ENCODE data around the gene CELA3B.
"Not testable (repeated sequence)": the region's sequence is repeated elsewhere in the genome, so short reads cannot be mapped to it uniquely, and the experiment has no call there.

The CELA3B gene, protein sequence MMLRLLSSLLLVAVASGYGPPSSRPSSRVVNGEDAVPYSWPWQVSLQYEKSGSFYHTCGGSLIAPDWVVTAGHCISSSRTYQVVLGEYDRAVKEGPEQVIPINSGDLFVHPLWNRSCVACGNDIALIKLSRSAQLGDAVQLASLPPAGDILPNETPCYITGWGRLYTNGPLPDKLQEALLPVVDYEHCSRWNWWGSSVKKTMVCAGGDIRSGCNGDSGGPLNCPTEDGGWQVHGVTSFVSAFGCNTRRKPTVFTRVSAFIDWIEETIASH

DNA sequence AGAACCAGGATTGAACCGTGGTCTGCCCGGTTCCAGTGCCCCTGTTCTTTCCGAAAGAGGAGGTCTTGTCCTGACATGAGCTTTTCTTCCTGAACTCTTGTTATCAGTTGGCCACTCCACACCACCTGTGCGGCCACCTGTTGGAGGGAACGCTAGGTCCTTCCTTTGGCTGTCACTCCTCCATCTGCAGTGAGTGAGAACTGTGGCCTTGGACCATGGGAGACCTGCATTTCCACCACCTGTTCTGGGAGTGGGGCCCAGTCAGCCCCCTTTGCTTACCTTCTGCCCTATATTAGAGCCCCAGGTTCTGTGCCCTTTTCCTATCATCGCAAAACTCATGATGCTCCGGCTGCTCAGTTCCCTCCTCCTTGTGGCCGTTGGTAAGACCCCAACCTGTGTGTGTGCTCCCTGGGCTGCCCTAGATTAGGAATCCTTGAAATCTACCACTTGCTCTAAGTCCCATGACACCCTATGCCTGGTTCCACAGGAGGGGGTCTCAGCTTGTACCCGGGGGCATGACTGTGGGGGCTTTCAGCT is at the start of gene CELA3B:
TSS of gene CELA3B (plus strand) at position 320 of the 537 bp plus-strand sequence. CDS start at position 338, 18 bp downstream.
- not testable (repeated sequence) for H3K4me1 ChIP-seq (ENCODE audit: control insufficient read depth, low read depth, low read length); H3K9me3 ChIP-seq (ENCODE audit: control insufficient read depth, low read depth, low read length); H3K36me3 ChIP-seq (ENCODE audit: control insufficient read depth, low read depth, low read length); H3K27me3 ChIP-seq (ENCODE audit: control insufficient read depth, insufficient read depth, low read length); H3K27ac ChIP-seq (ENCODE audit: low read length); H3K4me3 ChIP-seq (ENCODE audit: low read length); H3K9ac ChIP-seq (ENCODE audit: low read length)

DNA sequence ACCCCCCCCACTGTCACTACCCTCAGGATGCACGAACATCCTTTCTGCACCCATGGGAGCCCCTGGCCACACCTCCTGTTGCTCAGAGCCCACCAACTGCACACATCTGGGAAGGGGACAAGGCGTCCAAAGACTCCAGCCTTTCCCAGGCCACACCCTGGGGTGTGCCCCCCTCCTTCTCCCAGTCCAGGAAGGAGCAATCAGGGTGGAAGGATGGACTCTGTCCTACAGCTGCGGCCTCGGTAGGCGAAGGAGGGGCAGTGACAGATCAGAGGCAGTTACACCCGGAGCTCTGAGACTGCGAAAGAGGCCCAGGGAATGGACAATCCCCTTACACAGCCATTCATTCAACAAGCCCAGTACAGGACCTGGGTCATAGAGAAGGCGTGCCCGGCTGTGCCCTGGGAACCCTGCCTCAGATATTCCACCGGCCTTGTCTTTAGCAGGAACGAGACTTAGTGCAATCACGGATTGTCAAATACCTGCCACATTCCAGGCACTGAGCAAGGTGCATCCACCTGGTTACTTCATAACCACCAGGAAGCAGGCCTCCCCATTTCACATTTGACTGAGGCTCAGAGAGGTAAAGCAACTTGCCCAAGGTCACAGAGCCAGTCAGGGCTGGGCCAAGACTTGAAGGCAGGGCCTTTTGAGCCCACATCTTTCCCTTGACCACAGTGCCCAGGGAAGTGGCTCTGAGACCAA is 49.1 kb upstream of the CELA3B start:
- Histone ChIP-seq H3K9me3 (ENCODE audit: control insufficient read depth, low read depth, low read length) (no peaks in the 10 kb centered on the region), H3K27ac (ENCODE audit: low read length) (no peak overlapping the region), H3K36me3 (ENCODE audit: control insufficient read depth, low read depth, low read length) (no peaks in the 10 kb centered on the region), H3K4me3 (ENCODE audit: low read length) (no peak overlapping the region), H3K4me1 (ENCODE audit: control insufficient read depth, low read depth, low read length) (peaks cover 10% of the 10 kb centered on the region), H3K9ac (ENCODE audit: low read length) (no peak overlapping the region), H3K27me3 (ENCODE audit: control insufficient read depth, insufficient read depth, low read length) (no peaks in the 10 kb centered on the region)

DNA sequence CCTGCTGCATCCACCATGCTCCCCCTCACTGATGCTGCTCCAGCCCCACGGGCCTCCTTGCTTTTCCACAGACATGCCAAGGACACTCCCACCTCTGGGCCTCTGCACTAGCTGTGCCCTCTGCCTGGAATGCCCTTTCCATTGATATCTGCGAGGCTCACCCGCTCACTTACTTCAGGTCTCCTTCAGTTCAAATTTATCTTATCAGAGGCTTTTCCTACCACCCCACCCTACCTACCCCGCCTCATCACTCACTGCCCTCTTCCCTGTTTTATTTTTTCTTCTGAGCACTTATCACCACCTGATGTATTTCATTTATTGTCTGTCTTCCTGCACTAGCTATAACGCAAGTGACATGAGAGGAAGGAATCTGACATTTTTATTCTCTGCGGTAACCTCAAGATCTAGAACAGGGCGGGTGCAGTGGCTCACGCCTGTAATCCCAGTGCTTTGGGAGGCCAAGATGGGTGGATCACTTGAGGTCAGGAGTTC is 46.7 kb upstream of the CELA3B start:
- peaks cover 23% of the 10 kb centered on the region for H3K4me1 ChIP-seq (ENCODE audit: control insufficient read depth, low read depth, low read length)
- no peak overlapping the region for H3K4me3 ChIP-seq (ENCODE audit: low read length)
- H3K9me3 ChIP-seq (ENCODE audit: control insufficient read depth, low read depth, low read length): no peaks in the 10 kb centered on the region
- H3K36me3 ChIP-seq (ENCODE audit: control insufficient read depth, low read depth, low read length): no peaks in the 10 kb centered on the region
- H3K27me3 ChIP-seq (ENCODE audit: control insufficient read depth, insufficient read depth, low read length): no peaks in the 10 kb centered on the region
- no peak overlapping the region for H3K27ac ChIP-seq (ENCODE audit: low read length)
- H3K9ac ChIP-seq (ENCODE audit: low read length): no peak overlapping the region

DNA sequence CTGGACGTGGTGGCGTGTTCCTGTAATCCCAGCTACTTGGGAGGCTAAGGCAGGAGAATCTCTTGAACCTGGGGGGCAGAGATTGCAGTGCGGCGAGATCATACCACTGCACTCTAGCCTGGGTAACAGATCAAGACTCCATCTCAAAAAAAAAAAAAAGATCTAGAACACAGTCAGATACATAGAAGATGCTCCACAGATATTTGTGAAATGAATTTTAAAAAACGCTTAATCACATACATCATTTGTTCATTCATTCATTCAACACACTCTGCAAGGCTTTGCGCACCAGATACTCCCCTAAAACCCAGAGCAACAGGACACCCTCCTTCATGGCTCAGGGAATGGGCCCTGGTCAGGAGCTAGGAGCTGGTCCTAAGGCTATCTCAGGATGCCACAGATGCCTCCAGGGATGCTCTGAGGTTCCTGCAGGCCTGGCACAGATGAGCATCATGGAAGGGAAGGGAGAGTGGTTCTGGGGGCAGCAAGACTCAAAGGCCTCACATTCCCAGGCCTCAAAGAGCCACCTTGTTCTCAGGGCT is 46.1 kb upstream of the CELA3B start:
- H3K4me1 ChIP-seq (ENCODE audit: control insufficient read depth, low read depth, low read length): peaks cover 23% of the 10 kb centered on the region
- no peaks in the 10 kb centered on the region for H3K9me3 ChIP-seq (ENCODE audit: control insufficient read depth, low read depth, low read length)
- no peaks in the 10 kb centered on the region for H3K36me3 ChIP-seq (ENCODE audit: control insufficient read depth, low read depth, low read length)
- H3K27ac ChIP-seq (ENCODE audit: low read length): no peak overlapping the region
- no peaks in the 10 kb centered on the region for H3K27me3 ChIP-seq (ENCODE audit: control insufficient read depth, insufficient read depth, low read length)
- H3K4me3 ChIP-seq (ENCODE audit: low read length): no peak overlapping the region
- H3K9ac ChIP-seq (ENCODE audit: low read length): no peak overlapping the region

DNA sequence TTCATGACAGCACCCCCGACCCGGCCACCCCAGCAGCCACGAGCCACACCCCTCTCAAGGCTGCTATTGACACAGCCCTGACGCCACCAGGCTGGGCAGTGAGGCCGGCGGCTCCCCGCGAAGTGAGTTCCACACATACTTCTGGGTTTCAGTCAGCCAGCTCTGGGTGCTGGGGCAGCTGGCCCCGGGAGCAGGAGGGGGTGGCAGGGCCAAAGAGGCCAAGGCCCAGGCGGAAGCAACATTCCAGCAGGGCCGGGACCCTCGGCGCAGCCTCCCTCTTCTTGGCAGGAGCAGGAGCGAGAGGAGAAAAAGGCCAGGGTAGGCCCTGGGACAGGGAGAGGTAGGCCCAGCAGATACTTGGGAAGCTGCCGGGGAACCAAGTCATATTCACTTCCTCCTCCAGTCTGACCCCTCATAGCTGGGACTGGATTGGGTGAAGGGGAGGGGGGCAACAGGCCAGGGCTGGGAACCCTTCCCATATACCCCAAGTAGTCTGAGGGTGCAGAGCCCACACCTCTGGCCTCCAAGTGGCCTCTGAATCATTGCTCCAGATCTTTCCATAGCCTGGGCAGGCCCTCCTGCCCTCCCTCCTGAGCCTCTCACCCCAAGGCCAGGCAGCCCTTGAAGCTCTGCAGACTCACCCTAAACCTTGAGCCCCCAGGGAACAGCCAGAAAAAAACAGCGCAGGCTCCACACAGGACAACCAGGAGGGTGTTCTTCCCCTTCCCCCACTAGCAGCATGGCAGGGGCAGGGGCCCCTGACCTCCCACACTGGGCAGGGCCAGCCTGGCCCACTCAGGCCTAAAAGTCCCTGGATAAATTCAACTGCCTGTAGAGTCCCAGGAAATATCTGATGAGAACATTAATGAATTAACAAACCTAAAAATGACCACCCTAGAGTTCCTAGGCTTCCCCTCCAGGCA is 45.4 kb upstream of the CELA3B start:
- Histone ChIP-seq H3K9me3 (ENCODE audit: control insufficient read depth, low read depth, low read length) (no peaks in the 10 kb centered on the region), H3K9ac (ENCODE audit: low read length) (no peak overlapping the region), H3K4me3 (ENCODE audit: low read length) (no peak overlapping the region)

DNA sequence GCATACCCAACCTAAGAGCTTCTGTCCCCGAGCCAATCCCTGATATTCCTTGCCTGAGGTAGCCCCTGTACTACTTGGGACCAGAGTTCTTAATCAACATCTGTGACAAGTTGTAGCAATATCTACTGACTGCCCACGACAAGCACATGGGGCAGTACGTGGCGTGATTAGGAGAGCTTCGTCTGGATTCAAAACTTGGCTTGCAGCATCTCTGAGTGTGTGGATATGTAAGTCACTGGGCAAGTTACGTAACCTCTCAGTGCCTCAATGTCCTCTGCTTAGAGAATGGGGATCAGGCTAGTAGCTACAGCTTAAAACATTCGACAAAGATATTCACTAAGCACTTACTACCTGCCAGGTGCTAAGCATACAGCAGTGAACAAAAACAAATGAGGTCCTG is 44.7 kb upstream of the CELA3B start:
- Histone ChIP-seq H3K4me3 (ENCODE audit: low read length) (no peak overlapping the region), H3K27ac (ENCODE audit: low read length) (no peak overlapping the region), H3K9me3 (ENCODE audit: control insufficient read depth, low read depth, low read length) (no peaks in the 10 kb centered on the region), H3K36me3 (ENCODE audit: control insufficient read depth, low read depth, low read length) (no peaks in the 10 kb centered on the region), H3K4me1 (ENCODE audit: control insufficient read depth, low read depth, low read length) (peaks cover 30% of the 10 kb centered on the region), H3K9ac (ENCODE audit: low read length) (no peak overlapping the region), H3K27me3 (ENCODE audit: control insufficient read depth, insufficient read depth, low read length) (no peaks in the 10 kb centered on the region)

More for the DNA sequence above, 45.4 kb upstream of the CELA3B start:
- no peaks in the 10 kb centered on the region for H3K27me3 ChIP-seq (ENCODE audit: control insufficient read depth, insufficient read depth, low read length)
- H3K4me1 ChIP-seq (ENCODE audit: control insufficient read depth, low read depth, low read length): peaks cover 29% of the 10 kb centered on the region
- H3K36me3 ChIP-seq (ENCODE audit: control insufficient read depth, low read depth, low read length): no peaks in the 10 kb centered on the region
- no peak overlapping the region for H3K27ac ChIP-seq (ENCODE audit: low read length)

DNA sequence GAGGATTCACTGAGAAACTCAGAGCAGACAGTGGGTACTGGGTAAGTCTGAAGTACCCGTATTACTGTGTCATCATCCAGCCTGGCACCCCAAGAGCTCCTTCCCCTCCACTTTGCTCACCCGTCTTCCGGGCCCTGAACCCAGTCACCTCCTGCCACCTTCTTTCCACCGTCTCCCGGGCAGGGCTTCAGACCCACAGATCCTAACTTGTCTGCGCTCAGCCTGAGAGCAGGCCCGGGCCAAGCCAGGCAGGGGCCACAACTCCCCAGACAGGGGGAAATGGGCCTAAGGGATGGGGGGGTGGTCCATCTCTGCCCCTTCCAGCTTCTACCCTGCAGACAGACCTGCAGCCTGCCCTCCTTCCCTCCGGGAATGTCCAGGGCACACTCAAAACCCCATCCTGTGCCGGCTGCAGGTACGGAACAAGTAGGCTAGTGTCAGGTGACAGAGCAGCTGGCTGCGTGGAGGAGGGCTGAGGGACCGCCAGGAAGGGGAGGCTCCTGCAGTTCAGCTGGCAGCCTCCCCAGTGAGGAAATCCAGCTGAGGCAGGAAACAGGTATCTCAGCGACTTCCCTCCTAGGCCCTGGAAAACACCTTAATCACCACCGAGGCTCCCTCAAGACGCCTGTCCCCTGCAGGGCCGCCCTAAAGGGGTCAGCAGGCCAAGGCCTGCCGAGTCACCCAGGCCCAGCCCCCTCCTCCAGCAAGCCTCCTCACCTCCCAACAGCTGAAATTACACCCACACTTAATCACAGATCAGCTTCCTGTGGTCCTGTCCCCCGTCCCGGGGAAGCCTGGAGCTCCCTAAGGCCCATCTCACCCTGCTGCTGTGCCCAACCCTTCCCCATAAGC is 43.2 kb upstream of the CELA3B start:
- no peaks in the 10 kb centered on the region for H3K27me3 ChIP-seq (ENCODE audit: control insufficient read depth, insufficient read depth, low read length)
- no peak overlapping the region for H3K4me3 ChIP-seq (ENCODE audit: low read length)
- no peak overlapping the region for H3K27ac ChIP-seq (ENCODE audit: low read length)
- H3K9me3 ChIP-seq (ENCODE audit: control insufficient read depth, low read depth, low read length): no peaks in the 10 kb centered on the region
- no peaks in the 10 kb centered on the region for H3K36me3 ChIP-seq (ENCODE audit: control insufficient read depth, low read depth, low read length)
- H3K9ac ChIP-seq (ENCODE audit: low read length): no peak overlapping the region
- H3K4me1 ChIP-seq (ENCODE audit: control insufficient read depth, low read depth, low read length): peaks cover 34% of the 10 kb centered on the region

DNA sequence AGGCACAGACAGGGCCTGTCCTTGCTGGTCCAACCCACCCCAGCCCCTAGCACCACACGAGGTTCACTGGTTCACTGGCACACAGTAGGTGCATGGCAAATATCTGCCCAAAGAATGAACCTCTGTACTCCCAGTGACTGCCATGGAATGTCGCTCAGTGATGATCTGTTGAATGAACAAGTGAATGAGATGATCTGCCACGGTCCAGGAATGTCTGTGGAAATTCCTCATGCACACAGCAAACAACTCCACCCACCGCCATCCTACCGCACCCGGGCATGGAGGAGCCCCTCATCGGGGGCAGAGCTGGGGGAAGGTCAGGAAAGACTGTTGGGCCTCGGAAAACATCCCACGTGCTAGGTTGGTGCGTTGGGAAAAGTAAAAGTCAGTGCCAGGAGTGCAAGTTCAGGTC is 41.4 kb upstream of the CELA3B start:
- peaks cover 34% of the 10 kb centered on the region for H3K4me1 ChIP-seq (ENCODE audit: control insufficient read depth, low read depth, low read length)
- no peaks in the 10 kb centered on the region for H3K9me3 ChIP-seq (ENCODE audit: control insufficient read depth, low read depth, low read length)
- no peak overlapping the region for H3K9ac ChIP-seq (ENCODE audit: low read length)
- no peaks in the 10 kb centered on the region for H3K36me3 ChIP-seq (ENCODE audit: control insufficient read depth, low read depth, low read length)
- no peak overlapping the region for H3K27ac ChIP-seq (ENCODE audit: low read length)
- no peak overlapping the region for H3K4me3 ChIP-seq (ENCODE audit: low read length)
- no peaks in the 10 kb centered on the region for H3K27me3 ChIP-seq (ENCODE audit: control insufficient read depth, insufficient read depth, low read length)

DNA sequence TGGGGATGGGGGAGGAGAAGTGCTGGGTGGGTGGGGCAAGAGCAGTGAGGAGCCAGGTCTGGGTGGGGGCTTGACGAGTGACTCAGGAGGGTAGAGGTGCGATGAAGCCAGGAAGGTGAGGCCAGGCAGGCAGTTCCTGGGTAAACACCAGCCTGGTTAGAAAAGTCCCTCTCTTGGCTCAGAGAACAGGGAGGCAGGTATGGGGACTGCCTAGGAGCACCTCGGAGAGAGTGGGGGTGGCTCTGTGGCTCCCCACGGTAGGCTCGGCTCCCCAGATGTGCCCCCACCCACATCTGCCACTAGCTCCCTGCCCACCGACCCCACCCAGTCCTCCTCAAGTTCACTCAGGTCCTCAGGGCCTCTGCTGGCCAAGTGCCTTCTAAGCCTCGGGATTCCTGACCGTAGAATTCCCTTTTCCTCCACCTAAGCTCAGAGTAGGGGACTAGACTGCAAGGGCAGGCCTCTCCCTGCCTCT is 40.9 kb upstream of the CELA3B start:
- no peak overlapping the region for H3K27ac ChIP-seq (ENCODE audit: low read length)

DNA sequence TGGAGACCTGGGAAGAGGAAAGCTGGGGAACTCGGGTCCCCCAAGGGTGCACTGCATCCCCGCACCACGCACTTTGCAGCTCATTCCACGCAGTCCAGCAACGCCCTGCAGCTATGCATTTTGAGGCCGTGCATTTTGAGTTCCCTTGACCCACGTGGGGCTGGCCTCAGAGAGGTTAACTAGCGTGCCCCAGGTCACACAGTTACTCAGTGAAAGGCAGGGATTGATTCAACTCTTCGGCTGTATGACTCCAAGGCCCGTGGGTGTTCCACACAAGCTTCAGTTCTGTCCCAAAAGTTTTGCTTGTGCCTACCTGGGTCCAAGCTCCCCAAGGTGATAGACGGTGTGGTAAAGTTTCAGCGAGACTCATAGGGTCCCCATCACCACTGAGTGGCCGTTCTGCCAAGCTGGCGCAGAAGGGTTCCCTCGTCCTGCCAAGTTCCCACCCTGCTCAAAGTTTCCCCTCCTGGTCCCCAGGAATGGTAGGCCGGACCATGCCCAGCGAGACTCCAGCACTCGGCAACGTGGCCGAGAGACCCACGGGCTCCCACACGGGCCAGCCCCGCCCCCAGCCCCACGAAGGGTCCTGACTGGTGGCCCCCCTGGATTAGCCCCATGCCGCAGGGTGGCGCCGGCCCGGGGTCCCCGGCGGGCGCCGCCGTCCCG is 40.3 kb upstream of the CELA3B start:
- no peaks in the 10 kb centered on the region for H3K9me3 ChIP-seq (ENCODE audit: control insufficient read depth, low read depth, low read length)
- H3K27ac ChIP-seq (ENCODE audit: low read length): no peak overlapping the region
- peaks cover 34% of the 10 kb centered on the region for H3K4me1 ChIP-seq (ENCODE audit: control insufficient read depth, low read depth, low read length)
- peak overlapping the region; percentile 45 for H3K9ac ChIP-seq (ENCODE audit: low read length)
- no peaks in the 10 kb centered on the region for H3K27me3 ChIP-seq (ENCODE audit: control insufficient read depth, insufficient read depth, low read length)
- H3K36me3 ChIP-seq (ENCODE audit: control insufficient read depth, low read depth, low read length): no peaks in the 10 kb centered on the region
- peak overlapping the region; percentile 71 for H3K4me3 ChIP-seq (ENCODE audit: low read length)

More for the DNA sequence above, 40.9 kb upstream of the CELA3B start:
- Histone ChIP-seq H3K4me3 (ENCODE audit: low read length) (peak overlapping the region; percentile 71), H3K9me3 (ENCODE audit: control insufficient read depth, low read depth, low read length) (no peaks in the 10 kb centered on the region), H3K36me3 (ENCODE audit: control insufficient read depth, low read depth, low read length) (no peaks in the 10 kb centered on the region), H3K27me3 (ENCODE audit: control insufficient read depth, insufficient read depth, low read length) (no peaks in the 10 kb centered on the region), H3K4me1 (ENCODE audit: control insufficient read depth, low read depth, low read length) (peaks cover 34% of the 10 kb centered on the region), H3K9ac (ENCODE audit: low read length) (peak overlapping the region; percentile 45)
